HG03571 (cell line): ENCODE data around the gene RNF17.

Source experiments
- ATAC-seq: cut with Tn5 transposase; IDR thresholded peaks from one replicate; pipeline ENCODE4 v1.9.1; 2021; ENCODE audit not compliant: unreplicated experiment

Gene RNF17

DNA sequence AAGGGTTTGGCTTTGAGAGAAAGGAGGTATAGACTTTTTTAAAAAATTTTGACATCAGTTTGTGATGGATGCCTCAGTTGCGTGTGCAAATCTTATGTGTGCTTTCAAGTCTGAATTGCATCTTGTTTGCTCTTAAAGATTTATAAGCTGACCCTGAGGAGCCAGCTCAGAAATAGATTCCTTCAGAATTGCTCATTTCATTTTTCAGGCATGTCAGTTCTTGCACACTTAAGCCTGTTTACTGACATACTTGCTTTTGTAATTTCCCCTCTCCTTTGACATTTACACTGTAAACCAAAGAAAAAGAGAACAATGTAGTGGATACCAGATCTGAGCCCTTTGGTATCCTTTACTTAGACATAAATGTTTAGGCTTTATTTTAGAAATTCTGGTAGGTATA lies 87.6 kb downstream of the RNF17 start:
- ATAC-seq = no peak

DNA sequence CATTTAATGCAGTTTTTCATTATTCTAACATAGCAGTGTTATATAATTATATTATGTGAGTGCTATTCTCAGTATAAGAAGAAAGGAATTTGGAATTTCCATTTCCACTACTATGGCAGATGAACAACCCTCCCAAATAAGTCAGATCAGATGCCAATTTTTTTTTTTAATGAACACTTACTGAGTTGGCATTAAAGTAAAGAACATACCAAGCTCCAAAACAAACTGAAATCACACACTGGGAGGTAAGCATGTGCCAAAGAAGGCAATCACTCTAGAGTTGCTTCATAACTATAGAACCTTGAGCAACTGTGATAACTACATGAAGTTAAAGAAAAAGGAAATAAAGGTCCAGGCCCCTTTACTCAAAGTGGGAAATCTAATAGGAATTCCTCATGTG lies 90.3 kb downstream of the RNF17 start:
- ATAC-seq = no peak

DNA sequence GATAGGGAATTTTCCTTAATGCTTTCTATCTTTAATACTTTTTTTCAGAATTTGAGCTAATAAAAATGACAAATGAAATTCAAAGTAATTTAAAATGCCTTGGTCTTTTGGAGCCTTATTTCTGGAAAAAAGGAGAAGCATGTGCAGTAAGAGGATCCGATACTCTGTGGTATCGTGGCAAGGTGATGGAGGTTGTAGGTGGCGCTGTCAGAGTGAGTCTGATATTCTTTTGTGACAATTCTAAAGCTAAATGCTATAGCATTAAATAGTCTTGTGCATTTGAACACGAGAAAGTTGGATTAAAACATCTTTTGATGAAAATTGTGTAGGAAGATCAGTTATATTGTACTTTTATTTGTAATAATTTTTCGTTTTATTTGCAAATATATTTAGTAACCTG lies 95.0 kb downstream of the RNF17 start:
- no peak for ATAC-seq

DNA sequence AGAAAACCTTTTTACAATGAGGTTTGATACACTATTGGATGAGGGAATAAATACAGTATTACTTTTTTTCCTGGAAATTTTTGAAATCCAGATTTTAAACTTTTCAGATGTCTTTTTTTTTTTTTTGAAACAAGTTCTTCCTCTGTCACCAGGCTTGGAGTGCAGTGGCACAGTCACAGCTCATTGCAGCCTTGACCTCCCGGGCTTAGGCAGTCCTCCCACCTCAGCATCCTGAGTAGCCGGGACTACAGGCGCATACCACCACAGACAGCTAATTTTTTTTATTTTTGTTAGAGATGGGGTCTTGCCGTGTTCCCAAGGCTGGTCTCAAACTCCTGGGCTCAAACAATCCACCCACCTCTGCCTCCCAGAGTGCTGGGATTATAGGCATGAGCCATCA lies 96.8 kb downstream of the RNF17 start:
- no peak for ATAC-seq

DNA sequence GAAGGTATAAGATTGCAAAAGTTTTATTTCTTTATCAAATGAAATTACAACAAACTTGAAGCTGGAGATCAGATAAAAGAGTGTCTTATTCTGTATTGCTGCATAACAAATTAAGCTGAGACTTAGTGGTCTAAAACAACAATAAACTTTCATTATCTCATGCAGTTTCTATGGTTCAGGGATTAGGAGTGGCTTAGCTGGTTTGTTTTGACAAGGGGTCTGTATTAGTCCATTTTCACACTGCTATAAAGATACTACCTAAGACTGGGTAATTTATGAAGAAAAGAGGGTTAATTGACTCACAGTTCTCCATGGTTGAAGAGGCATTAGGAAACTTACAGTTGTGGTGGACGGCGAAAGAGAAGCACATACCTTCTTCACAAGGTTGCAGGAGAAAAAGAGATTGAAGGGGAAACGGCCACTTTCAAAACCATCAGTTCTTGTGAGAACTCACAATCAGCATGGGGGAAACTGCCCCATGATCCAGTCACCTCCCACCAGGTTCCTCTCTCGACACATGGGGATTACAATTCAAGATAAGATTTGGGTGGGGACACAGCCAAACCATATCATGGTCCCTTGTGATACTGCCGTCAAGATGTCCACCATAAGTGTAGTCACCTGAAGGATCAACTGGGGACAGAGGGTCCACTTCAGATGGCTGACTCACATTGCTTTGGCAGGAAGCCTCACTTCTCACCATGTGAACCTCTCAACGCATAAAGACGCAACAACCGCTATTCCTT lies 97.8 kb downstream of the RNF17 start:
- no peak for ATAC-seq

DNA sequence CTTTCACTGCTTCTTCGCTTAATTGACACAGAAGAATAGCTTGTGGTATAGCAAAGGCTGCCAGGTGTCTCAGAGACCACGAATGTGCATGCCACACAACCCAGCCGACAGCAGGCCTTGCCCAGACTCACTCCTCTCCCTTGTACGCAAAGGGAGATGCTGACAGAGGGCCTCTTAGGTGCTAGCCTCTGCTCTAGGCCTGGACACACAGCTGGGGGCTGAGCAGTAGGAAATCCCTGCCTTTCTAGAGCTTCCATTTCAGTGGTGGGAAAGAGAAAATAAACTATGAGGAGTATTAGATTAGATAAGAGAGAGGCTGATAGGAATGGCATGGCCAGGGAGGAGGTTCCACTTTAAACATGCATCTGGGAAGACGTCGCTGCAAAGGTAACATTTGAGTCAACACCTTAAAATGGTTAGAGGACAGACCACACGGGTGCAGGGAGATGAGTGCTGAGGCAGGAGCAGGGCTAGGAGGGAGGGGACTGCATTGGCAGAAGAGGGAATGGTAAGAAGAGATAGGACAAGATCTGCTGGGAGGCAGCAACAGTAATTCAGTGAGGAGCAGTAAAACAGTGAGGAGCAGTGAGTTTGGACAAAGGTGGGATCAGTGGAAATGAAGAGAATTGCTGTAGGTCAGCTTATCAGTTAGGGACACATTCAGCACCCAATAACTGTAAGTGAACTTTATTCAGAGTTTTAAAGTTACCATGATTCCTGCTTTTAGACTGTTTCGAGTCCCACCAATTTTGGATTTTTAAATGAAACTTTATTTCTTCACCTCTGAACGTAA lies 100.0 kb downstream of the RNF17 start:
- no peak for ATAC-seq

DNA sequence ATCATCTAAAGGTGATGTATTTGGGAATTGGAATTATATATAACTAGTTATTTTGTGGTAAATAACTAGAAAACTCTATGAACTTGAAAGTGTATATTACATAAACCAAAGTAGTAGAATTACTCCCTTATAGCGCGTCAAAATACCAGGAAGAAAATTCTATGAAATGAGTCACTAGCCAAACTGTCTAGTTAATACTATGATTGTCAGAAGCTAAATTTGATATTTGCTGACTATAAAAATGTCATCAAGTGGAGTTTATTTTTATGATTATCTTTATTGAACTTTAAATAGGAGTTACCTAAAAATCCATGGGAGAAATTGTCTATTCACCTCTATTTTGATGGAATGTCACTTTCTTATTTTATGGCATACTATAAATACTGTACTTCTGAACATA lies 100.6 kb downstream of the RNF17 start:
- ATAC-seq = no peak

DNA sequence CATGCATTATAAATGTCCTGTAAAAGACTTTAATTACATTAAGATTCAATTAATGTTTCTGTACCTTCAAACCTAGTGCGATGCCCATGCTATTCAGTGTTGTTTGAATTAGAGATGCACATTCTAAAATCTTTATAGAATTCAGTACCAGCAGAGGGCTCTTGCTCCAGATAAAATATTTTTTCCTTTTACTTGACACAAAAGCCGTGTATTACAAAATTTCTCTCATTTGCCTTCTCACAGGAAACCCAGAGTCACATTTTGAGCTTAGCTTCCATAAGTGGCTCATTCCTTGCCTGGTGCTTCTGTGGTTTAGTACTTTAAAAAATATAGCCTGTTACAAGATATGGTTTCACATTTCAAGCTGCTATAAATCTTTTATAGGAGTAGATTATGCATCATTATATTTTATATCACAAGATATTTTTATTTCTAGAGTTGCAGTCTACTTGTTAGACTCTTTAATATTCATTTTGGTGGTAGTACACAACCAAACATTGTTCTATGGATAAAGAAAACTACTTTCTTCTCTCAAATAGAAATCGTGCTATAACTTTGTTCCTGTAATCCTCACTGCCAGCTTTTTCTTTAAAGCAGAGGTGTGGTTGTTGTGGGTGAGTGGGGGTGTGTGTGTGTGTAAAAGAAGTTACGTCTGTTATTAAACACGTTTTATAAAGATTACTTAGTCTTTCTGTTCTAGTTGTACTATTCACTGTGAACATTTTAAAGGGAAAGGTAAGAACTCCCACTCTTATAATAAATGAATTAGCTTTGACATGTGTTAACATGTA lies 101.4 kb downstream of the RNF17 start:
- ATAC-seq = no peak

DNA sequence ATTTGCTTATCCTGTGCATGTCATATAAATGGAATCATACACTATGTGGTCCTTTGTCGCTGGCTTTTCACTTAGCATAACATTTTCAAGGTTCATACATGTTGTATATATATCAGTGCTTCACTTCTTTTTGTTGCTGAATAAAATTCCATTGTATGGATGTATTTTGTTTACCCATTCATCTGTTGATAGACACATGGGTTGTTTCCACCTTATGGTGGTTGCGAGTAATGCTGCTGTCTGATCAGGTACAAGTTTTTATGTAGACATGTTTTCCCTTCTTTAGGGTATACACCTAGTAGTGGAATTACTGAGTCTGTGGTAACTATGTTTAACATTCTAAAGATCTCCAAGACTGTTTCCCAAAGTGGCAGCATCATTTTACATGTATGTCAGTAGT lies 102.5 kb downstream of the RNF17 start:
- no peak for ATAC-seq

DNA sequence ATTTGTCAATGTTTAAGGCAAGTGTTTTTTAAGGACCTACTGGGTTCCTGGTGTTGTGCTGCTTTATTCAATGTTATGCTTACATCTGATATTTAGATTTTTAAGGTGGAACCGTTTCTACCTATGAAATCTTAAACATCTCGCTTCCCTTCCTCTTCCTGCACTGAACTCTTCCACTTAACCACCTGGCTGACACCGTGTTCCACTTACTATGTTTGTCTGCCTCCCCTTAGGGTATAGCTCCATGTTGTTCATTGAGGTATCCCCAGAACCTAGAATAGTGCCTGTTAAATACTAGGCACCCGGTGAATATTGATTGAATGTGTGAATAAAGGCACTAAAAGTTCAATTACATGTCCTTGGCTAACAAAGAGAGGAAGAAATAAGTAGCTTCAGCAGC lies 104.9 kb downstream of the RNF17 start:
- ATAC-seq = no peak

DNA sequence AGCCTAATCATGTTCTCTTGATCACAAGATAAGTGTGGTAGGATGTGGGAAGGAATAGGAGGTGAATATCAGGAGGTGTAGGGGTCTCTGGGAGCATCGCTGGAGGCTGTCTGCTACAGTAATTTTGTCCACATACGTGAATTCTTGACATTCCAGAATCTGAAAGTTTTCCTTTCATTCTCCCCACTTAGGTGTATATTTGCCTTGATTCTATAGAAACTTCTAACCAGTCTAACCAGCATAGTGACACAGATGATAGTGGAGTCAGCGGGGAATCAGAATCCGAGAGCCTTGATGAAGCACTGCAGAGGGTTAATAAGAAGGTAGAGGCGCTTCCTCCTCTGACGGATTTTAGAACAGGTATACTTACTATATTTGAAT lies 106.4 kb downstream of the RNF17 start:
- no peak for ATAC-seq

DNA sequence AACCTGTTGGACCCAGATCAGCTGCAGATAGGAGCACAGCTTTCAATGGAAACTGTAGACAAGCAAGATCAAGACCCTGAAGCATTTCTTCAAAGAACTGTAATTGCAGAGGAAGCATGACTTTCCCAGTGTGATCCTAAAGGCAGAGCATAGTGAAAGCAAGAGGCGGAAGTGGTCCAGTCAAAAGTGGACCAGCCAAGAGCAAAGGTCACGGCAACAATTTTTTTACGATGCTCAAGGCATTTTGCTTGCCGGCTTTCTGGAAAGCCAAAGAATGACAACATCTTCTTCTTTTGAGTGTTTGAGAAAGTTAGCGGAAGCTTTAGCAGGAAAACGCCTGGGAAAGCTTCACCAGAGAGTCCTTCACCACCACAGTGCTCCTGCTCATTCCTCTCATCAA lies 111.6 kb downstream of the RNF17 start:
- ATAC-seq = no peak

DNA sequence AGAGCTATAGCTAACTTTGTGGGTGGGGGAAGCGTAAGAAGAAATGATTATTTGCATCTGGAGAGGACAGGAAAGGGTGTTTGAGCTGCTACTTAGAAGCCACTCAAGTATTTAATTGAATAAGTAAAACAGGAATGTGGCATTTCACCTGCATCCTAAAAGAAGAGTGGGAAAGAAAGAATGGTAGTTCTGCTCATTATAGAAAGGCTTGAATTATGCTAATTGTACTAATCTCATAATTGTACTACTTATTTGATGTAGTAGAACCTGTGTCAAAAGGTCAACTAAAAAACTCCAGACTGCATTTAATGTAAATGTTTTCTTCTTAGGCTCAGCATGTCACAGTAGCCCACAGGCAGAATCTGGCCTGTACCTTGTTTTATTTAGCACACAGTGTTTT lies 113.6 kb downstream of the RNF17 start:
- ATAC-seq = no peak

DNA sequence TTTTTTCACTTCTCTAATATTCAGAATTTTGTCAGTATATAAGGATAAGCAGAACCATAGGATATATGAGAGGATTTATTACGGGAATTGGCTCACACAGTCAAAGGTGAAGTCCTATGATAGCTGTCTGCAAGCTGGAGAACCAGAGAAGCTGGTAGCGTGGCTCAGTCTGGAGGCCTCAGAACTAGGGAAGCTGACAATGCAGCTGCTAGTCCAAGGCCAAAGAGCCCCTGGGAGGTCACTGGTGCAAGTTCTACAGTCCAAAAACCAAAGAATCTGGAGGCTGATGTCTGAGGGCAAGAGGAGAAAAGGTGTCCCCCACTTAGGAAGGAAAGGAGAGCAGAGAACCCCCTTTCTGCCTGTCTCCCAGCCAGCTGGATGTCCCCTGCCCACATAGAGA lies 114.4 kb downstream of the RNF17 start:
- no peak for ATAC-seq

DNA sequence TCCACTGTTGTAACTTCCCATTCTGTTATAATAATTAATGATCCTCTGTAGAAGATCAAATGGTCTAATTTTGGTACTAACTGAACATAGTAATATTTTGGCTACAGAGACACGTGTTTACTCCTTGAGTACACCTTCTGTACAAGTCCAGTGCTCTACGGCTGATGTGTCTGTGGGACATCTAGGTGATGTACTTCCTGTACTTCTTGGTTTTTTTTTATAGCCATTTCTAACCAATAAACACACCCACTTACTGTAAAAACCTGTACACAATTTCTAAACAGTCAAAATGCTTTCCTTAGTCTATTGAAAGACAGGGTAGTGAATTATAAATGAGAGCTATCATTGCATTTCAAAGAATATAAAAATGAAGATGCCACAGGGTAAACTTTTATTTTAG lies 118.7 kb downstream of the RNF17 start:
- ATAC-seq = no peak

DNA sequence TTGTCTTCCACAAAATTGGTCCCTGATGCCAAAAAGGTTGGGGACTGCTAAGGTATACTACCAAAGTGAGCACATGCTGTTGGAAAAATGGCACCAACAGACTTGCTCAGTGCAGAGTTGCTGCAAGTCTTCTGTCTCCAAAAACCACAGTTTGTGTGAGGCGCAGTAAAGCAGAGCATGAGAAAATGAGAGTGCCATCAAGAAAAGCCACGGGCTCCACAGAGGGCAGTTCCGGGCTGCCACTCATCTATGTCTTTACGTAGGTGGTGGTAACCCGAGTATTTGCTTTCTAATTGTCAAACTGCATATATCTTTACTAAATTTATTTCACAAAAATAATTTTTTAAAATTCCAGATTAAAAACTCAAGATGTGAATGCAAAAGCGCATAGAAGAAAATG lies 123.8 kb downstream of the RNF17 start:
- ATAC-seq = no peak

DNA sequence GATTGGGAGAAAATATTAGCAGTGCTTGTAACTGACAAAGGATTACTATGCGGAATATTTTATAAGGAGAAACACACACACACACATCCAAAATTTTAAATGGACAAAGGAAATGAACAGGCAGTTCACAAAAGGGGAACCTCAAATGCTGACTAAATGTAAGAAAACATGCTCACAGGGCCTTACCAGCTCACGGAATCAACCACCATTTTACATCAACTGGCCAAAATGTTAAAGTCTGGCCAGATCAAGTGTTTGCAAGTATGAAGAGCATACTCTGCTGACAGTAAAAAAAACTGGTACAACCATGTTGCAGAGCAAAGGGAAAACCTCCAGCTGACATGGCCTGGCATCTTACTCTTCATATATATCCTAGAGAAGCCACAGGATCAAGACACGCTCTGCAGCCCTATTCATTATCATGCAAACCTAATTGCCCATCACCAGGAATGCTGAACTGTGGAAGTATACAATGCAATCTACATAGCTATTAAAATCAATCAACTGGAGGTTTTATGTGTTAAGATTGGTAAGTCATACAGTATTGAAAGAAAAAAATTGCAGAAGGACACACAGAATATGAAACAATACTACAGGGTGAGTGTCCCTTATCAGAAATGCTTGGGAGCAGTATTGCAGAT lies 124.4 kb downstream of the RNF17 start:
- ATAC-seq = no peak

DNA sequence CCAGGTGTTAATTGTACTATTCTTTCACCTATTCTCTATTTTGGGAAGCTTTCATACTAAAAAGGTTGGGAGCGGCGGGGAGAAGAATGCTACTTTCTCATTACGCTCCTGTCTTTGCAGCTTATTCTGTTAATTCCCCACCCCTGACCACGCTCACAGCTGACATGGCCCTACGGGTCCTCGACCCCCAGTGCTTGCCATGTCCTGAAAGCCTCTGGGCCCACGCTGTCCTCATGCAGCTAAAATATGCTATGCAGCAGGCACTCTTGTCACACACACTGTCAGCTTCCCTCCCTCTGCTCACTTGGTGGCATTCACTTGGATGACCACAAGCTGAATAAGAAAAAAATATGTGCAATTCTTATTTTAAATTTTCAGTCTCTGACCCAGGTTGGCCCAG lies 126.3 kb downstream of the RNF17 start:
- no peak for ATAC-seq

DNA sequence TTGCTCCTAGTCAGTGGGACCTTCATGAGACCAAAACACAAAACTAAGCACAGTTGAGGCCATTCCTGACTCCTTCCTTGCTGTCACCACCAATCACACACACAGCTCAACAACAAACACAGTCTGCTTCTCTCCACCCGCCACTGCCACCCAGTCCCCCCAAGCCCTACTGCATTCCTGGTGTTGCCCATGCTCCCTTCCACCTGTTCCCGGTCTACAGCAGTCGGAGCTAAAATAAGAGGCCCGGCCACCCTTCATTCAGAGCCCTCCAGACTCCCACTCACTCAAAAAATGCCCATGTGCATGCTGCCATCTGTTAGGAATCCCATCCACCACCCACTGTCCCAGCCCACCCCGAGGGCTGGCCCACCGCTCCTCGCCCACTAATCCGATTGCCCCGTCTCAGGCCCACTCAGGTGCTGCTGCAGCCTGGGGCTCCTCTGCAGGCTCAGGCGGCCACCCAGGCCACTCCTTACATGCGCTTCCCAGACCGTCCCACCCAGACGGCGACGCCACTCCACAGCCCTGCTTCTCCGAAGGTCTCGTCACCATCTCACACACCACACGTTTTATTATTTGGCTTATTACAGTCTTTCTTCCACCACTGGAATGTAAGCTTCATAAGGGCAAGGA lies 127.6 kb downstream of the RNF17 start:
- ATAC-seq = no peak

DNA sequence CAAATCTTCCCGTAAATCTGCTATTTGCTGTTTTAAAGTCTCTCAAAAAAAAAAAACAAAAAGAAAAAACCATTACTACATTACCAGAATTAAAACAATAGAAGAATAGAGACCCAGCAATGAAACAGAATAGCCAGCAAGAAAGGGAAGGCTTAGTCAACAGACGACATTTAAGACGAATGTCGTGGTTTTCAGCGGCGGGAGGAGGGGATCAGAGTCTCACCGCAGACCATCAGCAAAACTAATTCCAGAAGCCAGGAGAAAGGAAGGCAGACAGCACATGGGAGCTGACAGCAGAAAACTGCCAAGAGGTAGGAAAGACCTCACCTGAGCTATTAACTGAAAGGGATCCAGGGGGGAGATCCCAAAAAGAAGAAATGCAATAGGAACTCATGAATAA lies 128.9 kb downstream of the RNF17 start:
- no peak for ATAC-seq

DNA sequence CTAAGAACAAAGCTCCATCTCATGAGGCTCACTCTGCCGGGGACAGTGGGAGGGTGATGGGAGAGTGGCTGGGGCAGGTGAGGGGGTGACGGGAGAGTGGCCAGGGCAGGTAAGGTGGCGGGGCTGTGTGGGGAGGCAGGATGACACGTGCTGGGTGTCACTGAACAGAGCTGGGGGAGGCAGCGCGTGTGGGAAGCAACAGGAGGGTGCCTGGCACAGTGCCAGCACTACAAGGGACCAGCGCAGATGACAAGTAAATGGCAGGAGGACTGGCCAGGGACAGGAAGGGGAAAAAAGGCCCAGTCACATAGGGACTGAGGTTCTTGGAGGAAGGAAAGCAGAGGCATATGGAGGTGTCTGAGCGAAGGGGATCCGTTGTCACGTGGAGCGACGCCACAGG lies 129.9 kb downstream of the RNF17 start:
- no peak for ATAC-seq
